Measurements from ENCODE around the gene LLGL2.

Gene LLGL2

GRCh38 chr17:75547091-75547490 is 21.6 kb downstream of the LLGL2 start:
- Histone ChIP-seq H3K27ac (no peak overlapping the region), H3K9ac (no peak overlapping the region), H3K4me2 (no peak overlapping the region), H3K79me2 (ENCODE audit: insufficient read depth, low read depth) (no peaks in the 10 kb centered on the region), H4K20me1 (ENCODE audit: insufficient read depth) (no peaks in the 10 kb centered on the region), H2AFZ (ENCODE audit: low read depth) (no peak overlapping the region), H3K36me3 (ENCODE audit: insufficient read depth) (no peaks in the 10 kb centered on the region), H3K4me1 (ENCODE audit: low read depth, poor library complexity, severe bottlenecking) (no peaks in the 10 kb centered on the region), H3K27me3 (ENCODE audit: insufficient read depth, low read depth) (no peaks in the 10 kb centered on the region), H3K4me3 (IDR thresholded peaks at IDR 0.05; ENCODE audit: insufficient read depth, low read depth, low read length) (no peak overlapping the region)
- TF ChIP-seq CTCF (conservative IDR thresholded peaks at IDR 0.05; ENCODE audit: low read depth, low read length) = no peak

GRCh38 chr17:75548813-75549212 is 23.3 kb downstream of the LLGL2 start:
- no peaks in the 10 kb centered on the region for H4K20me1 ChIP-seq (ENCODE audit: insufficient read depth)
- H3K9ac ChIP-seq = no peak overlapping the region
- no peaks in the 10 kb centered on the region for H3K79me2 ChIP-seq (ENCODE audit: insufficient read depth, low read depth)
- TF ChIP-seq CTCF (conservative IDR thresholded peaks at IDR 0.05; ENCODE audit: low read depth, low read length) = no peak
- H3K27me3 ChIP-seq (ENCODE audit: insufficient read depth, low read depth) = no peaks in the 10 kb centered on the region
- H2AFZ ChIP-seq (ENCODE audit: low read depth) = no peak overlapping the region
- no peak overlapping the region for H3K4me2 ChIP-seq
- H3K27ac ChIP-seq = no peak overlapping the region
- no peaks in the 10 kb centered on the region for H3K4me1 ChIP-seq (ENCODE audit: low read depth, poor library complexity, severe bottlenecking)
- H3K4me3 ChIP-seq (IDR thresholded peaks at IDR 0.05; ENCODE audit: insufficient read depth, low read depth, low read length) = no peak overlapping the region
- H3K36me3 ChIP-seq (ENCODE audit: insufficient read depth) = no peaks in the 10 kb centered on the region

- no peak overlapping the region for H3K4me3 ChIP-seq (IDR thresholded peaks at IDR 0.05; ENCODE audit: insufficient read depth, low read depth, low read length)
- no peaks in the 10 kb centered on the region for H3K79me2 ChIP-seq (ENCODE audit: insufficient read depth, low read depth)
- H3K36me3 ChIP-seq (ENCODE audit: insufficient read depth) = no peaks in the 10 kb centered on the region
- H2AFZ ChIP-seq (ENCODE audit: low read depth) = no peak overlapping the region
- H4K20me1 ChIP-seq (ENCODE audit: insufficient read depth) = no peaks in the 10 kb centered on the region
- H3K4me2 ChIP-seq = no peak overlapping the region
- no peak overlapping the region for H3K27ac ChIP-seq
- no peaks in the 10 kb centered on the region for H3K4me1 ChIP-seq (ENCODE audit: low read depth, poor library complexity, severe bottlenecking)
- no peak for TF ChIP-seq CTCF (conservative IDR thresholded peaks at IDR 0.05; ENCODE audit: low read depth, low read length)
- H3K27me3 ChIP-seq (ENCODE audit: insufficient read depth, low read depth) = no peaks in the 10 kb centered on the region
- H3K9ac ChIP-seq = no peak overlapping the region
These were observed 24.0 kb downstream of the LLGL2 start for GRCh38 chr17:75549246-75550138.

- no peak for TF ChIP-seq CTCF (conservative IDR thresholded peaks at IDR 0.05; ENCODE audit: low read depth, low read length)
- H3K9ac ChIP-seq = no peak overlapping the region
These were observed 24.6 kb downstream of the LLGL2 start for GRCh38 chr17:75550139-75550465.

More at GRCh38 chr17:75550139-75550465, 24.6 kb downstream of the LLGL2 start:
- Histone ChIP-seq H4K20me1 (ENCODE audit: insufficient read depth) (no peaks in the 10 kb centered on the region), H3K4me2 (no peak overlapping the region), H3K4me1 (ENCODE audit: low read depth, poor library complexity, severe bottlenecking) (no peaks in the 10 kb centered on the region), H3K36me3 (ENCODE audit: insufficient read depth) (no peaks in the 10 kb centered on the region), H3K4me3 (IDR thresholded peaks at IDR 0.05; ENCODE audit: insufficient read depth, low read depth, low read length) (no peak overlapping the region), H3K79me2 (ENCODE audit: insufficient read depth, low read depth) (no peaks in the 10 kb centered on the region), H3K27me3 (ENCODE audit: insufficient read depth, low read depth) (no peaks in the 10 kb centered on the region), H3K27ac (no peak overlapping the region), H2AFZ (ENCODE audit: low read depth) (no peak overlapping the region)

All from KMS-11 (cell line).